ENCODE data around the gene FCHO1.

The FCHO1 gene, protein sequence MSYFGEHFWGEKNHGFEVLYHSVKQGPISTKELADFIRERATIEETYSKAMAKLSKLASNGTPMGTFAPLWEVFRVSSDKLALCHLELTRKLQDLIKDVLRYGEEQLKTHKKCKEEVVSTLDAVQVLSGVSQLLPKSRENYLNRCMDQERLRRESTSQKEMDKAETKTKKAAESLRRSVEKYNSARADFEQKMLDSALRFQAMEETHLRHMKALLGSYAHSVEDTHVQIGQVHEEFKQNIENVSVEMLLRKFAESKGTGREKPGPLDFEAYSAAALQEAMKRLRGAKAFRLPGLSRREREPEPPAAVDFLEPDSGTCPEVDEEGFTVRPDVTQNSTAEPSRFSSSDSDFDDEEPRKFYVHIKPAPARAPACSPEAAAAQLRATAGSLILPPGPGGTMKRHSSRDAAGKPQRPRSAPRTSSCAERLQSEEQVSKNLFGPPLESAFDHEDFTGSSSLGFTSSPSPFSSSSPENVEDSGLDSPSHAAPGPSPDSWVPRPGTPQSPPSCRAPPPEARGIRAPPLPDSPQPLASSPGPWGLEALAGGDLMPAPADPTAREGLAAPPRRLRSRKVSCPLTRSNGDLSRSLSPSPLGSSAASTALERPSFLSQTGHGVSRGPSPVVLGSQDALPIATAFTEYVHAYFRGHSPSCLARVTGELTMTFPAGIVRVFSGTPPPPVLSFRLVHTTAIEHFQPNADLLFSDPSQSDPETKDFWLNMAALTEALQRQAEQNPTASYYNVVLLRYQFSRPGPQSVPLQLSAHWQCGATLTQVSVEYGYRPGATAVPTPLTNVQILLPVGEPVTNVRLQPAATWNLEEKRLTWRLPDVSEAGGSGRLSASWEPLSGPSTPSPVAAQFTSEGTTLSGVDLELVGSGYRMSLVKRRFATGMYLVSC

DNA sequence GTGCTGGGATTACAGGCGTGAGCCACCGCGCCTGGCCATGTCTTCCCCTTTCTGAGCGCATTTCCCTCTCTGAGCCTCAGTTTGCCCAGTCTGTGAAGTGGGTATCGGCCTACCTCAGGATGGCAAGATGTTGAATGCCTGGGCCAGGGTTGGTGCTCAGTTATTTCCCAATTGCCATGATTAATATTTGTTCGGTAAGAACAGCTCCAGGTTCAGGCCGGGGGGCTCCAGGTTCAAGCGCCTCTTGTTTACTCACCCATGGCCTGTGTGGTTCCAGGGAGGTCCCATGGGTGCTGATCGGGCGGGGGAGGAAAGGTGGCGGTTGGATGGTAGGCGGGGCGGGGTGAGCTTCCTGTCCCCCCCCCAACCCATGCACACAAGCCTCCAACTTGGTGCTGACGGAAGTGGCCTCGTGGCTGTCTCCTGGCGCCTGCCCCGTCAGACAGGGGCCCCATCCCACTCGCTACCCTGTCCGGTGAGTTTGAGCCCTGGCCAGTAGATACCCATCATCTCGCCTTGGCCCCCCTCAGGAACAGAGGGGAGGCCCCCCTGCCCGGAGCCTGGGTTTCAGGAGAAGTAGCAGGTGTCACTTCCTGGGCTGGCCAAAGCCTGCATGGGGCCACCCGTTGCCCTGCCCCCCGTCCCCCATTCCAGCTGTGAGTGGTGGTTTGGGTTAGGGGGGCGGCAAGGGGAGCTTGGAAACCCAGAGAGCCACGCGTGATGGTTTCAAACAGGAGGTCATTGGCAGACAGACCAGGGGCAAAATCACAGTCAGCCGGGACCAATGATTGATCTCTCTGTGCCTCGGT, at the start of gene FCHO1:
Gene FCHO1 (plus strand): TSS at position 375 of the 809 bp plus-strand sequence. CDS start 3,688 bp downstream, outside the sequence.
- no peak for DNase-seq

- no peak for DNase-seq
Measured at GRCh38 chr19:17703824-17704463, 47.3 kb upstream of the FCHO1 start.

- DNase-seq = no peak
Measured at GRCh38 chr19:17706750-17707181, 44.5 kb upstream of the FCHO1 start.

- no peak for DNase-seq
Measured at GRCh38 chr19:17711851-17712250, 39.4 kb upstream of the FCHO1 start.

- no peak for DNase-seq
Measured at GRCh38 chr19:17716309-17716929, 34.9 kb upstream of the FCHO1 start.

GRCh38 chr19:17718550-17718946, 32.7 kb upstream of the FCHO1 start:
- DNase-seq = no peak

- DNase-seq = peak; percentile 32
Measured at GRCh38 chr19:17718947-17719711, 32.1 kb upstream of the FCHO1 start, which contains the start of gene MAP1S. Gene MAP1S, plus strand, starts transcription at chr19:17719480. Its CDS starts 23 bp downstream, at chr19:17719503.

- no peak for DNase-seq
Measured at GRCh38 chr19:17719730-17720400, 31.4 kb upstream of the FCHO1 start.

- no peak for DNase-seq
Measured at GRCh38 chr19:17720440-17720839, 30.8 kb upstream of the FCHO1 start.

GRCh38 chr19:17721111-17721628, 30.1 kb upstream of the FCHO1 start:
- no peak for DNase-seq

DNA sequence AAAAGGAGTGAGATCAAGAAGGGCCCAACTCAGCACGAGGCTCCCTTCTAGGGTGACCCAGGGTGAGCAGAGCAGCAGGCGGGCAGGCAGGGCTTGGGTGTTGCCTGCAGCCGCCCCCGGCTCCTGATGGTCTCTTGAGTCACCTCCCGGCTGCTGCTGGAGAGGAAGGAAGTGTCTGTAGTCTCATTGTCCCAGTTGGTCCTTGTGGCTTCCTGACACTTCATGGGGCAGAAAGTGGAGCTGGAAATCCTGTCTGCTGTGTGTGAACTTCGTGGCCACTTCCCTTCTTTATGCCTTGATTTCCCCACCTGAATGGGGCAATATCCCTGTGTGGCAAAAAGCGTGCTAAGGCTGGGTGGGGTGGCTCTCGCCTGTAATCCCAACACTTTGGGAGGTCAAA, 29.5 kb upstream of the FCHO1 start:
- DNase-seq = no peak

DNA sequence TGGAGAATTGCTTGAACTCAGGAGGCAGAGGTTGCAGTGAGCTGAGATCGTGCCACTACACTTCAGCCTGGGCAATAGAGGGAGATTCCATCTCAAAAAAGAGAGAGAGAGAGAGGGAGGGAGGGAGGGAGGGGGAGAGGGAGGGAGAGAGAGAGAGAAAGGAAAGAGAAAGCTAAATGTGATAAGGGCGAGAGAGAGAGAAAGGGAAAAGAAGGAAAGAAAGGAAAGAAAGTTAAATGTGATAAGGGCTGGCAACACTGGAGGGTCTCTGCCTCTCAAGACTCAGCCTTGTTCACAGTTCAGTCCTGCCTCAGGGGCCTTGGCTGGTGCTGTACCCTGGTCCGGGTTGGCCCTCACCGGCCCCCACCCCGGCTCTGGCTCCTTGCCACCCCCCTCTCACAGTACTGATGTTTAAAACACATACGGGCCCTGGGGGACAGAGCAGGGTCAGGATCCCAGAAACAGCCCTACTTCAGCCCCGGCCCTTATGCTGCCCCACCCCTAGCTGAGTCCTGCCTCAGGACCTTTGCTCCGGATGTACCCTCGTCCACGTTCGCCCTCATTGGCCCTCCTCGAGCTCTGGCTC, 28.5 kb upstream of the FCHO1 start:
- no peak for DNase-seq

DNA sequence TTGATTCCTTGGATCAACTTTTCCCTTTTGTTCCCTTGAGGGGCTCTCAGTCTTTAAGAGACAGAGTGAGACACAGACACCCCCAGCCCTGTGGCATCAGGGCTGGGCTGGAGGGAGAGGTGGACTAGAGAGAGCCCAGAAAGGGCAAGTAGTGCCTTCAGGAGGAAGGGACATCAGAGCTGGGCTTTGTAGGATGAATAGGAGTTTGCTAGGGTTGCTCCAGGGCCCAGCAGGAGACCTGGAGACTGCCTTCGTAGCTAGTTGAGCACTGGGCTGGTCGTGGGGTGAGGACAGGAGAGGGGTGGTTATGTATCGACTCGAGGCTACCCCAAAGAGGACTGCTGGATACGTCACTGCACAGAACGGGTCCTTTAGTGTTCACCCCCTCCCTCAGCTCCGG, 26.6 kb upstream of the FCHO1 start:
- DNase-seq = no peak

DNA sequence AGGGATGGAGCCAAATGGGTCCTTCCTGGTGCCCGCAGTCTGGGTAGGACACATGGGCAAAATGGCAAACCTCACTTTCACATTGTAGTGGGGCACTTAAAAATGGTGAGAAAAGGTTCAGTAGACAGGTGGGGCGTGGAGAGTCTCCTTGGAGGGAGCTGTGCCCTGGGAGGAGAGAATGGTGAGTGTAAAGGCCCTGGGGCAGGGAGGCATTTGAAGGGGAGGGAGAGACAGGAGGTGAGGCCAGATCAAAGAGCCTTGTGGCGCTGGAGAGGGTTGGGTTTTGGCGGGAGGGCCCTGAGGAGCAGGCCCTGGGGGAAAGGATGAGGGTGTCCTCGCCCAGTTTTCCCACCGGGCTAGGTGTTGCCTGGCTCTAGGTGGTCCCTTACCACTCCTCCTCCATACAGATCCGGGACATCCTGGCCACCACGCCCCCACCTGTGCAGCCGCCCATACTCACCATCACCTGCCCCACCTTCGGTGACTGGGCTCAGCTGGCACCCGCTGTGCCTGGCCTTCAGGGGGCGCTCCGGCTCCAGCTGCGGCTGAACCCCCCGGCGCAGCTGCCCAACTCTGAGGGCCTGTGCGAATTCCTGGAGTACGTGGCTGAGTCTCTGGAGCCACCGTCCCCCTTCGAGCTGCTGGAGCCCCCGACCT, 25.7 kb upstream of the FCHO1 start:
- DNase-seq = no peak

DNA sequence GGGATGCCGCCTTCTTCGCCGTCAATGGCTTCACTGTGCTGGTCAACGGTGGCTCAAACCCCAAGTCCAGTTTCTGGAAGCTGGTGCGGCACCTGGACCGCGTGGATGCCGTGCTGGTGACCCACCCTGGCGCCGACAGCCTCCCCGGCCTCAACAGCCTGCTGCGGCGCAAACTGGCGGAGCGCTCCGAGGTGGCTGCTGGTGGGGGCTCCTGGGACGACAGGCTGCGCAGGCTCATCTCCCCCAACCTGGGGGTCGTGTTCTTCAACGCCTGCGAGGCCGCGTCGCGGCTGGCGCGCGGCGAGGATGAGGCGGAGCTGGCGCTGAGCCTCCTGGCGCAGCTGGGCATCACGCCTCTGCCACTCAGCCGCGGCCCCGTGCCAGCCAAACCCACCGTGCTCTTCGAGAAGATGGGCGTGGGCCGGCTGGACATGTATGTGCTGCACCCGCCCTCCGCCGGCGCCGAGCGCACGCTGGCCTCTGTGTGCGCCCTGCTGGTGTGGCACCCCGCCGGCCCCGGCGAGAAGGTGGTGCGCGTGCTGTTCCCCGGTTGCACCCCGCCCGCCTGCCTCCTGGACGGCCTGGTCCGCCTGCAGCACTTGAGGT, 25.0 kb upstream of the FCHO1 start:
- no peak for DNase-seq

DNA sequence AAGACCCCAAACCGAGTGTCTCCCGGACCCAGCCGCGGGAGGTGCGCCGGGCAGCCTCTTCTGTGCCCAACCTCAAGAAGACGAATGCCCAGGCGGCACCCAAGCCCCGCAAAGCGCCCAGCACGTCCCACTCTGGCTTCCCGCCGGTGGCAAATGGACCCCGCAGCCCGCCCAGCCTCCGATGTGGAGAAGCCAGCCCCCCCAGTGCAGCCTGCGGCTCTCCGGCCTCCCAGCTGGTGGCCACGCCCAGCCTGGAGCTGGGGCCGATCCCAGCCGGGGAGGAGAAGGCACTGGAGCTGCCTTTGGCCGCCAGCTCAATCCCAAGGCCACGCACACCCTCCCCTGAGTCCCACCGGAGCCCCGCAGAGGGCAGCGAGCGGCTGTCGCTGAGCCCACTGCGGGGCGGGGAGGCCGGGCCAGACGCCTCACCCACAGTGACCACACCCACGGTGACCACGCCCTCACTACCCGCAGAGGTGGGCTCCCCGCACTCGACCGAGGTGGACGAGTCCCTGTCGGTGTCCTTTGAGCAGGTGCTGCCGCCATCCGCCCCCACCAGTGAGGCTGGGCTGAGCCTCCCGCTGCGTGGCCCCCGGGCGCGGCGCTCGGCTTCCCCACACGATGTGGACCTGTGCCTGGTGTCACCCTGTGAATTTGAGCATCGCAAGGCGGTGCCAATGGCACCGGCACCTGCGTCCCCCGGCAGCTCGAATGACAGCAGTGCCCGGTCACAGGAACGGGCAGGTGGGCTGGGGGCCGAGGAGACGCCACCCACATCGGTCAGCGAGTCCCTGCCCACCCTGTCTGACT, 24.1 kb upstream of the FCHO1 start:
- no peak for DNase-seq

DNA sequence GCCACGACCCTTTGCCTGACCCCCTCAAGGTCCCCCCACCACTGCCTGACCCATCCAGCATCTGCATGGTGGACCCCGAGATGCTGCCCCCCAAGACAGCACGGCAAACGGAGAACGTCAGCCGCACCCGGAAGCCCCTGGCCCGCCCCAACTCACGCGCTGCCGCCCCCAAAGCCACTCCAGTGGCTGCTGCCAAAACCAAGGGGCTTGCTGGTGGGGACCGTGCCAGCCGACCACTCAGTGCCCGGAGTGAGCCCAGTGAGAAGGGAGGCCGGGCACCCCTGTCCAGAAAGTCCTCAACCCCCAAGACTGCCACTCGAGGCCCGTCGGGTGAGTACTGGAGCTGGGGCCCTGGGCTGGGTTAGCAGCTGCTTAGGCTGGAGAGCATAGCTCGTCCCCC, 23.4 kb upstream of the FCHO1 start:
- DNase-seq = no peak

DNA sequence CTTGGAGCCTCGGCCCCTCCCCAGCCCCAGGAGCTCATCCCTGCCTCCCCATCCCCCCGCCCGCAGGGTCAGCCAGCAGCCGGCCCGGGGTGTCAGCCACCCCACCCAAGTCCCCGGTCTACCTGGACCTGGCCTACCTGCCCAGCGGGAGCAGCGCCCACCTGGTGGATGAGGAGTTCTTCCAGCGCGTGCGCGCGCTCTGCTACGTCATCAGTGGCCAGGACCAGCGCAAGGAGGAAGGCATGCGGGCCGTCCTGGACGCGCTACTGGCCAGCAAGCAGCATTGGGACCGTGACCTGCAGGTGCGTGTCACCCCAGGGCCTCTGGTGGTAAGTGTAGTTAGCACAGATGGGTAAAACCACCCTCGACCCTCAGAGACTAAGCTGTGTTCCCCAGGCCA, 18.1 kb upstream of the FCHO1 start:
- no peak for DNase-seq
